GM19239 (cell line): ENCODE measurements around the gene SCN4B.
"Not testable (repeated sequence)": the region's sequence is repeated elsewhere in the genome, so short reads cannot be mapped to it uniquely, and the experiment has no call there.

Experiments used
- DNase-seq: peaks from one replicate; pipeline ENCODE4 v3.0.0; 2011; ENCODE audit warnings: low spot score; ENCODE audit not compliant: insufficient read length
- FAIRE-seq: peaks from 2 replicates; lab custom pipeline; 2011; peaks lifted over from hg19 to GRCh38; lab: Jason Lieb, UNC

The SCN4B gene, protein sequence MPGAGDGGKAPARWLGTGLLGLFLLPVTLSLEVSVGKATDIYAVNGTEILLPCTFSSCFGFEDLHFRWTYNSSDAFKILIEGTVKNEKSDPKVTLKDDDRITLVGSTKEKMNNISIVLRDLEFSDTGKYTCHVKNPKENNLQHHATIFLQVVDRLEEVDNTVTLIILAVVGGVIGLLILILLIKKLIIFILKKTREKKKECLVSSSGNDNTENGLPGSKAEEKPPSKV

DNA sequence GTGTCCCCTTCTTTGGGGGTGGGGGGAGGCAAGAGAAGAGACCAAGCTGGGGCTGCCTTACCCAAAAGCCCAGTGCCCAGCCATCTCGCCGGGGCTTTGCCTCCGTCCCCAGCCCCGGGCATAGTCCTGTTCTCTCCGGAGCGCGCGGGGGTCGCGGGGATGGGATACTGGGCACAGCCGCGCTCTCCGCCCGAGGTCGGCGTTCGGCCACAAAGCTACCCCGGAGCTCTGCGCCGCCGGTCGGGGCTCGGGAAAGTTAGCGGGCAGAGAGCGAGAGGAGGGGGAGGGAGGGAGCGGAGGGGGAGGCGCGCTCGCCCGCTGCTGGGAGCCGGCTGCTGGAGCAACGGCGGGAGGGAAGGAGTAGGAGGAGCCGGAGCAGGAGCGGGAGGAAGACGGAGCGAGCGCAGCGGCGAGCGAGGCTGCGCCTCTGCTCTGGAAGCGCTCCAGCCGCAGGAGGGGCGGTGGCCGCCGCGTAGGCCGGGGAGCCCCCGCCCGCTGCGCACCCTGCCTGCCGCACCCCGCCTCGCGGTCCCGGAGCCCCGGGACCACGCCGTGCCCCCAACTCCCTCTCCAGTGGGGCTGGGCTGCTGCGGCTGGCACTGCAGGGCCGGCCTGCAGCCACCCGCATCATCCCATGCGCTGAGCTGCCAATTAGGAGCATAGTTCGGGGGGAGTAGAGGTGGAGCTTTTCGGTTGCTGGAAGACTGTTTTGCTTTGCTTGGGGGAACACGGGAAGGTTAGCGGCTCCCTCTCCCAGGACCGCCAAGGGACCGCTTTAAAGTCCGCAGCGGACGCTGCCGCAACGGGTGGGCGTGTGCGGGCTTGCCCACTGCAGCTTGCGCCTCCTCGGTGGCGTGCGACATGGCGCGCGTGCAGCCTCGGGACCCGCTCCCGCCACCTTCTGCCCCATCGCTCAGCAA lies at the start of gene SCN4B:
SCN4B (minus strand) TSS at position 272 of the 920 bp plus-strand sequence; CDS start at position 122, 150 bp downstream.
- FAIRE-seq = no peak
- no peak for DNase-seq

DNA sequence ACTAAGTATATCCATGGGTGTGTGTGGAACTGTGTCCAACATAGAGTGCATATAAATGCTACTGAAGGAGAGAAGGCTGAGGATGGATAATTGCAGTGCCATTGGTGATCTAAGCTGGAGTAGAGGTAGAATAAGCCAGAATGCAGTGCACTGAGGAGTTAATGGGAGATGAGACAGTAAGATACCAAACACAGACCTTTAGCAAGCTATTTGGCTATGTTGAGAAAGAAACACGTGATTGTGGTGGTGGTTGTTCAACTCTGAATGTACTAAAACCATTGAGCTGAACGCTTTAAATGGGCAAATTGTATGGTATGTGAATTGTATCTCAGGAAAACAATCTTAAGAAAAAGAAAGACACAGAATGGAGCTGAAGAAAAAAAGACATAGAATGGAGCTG lies 49.3 kb upstream of the SCN4B start:
- DNase-seq (no peak), FAIRE-seq (no peak)

DNA sequence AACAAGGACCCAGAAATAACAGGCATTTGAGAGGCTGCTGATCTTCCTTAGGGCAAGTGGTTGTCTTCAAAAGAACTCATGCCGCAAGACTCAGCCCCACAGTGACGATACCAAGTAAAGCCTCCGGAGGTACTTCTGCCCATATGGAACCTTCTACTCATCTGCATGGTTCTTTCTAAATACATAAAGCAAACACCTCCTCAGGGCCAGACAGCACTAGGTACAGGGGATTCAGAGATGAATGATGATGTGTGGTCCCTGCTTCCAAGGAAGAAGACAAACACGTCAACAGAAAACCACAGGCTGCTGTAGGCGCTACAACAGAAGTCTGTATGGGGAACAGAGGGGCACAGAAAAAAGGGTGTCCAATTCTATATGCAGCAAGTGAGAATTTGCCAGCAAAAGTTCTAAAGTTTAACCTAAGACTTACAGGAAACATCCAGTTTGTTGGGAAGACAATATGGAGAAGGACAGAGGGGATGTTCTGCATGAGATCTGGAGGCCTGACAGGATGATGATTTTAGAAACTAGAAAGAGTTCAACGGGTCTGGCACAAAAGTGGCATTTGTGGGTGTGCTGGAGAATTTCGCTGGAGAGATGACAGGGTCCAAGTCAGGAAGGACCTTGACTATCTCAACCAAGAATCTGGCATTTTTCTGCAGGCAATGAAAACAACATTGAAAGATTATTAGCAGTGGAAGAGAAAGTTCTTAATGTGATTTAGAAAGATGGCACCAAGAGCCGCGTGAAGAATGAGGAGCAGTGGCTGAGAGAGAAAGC lies 48.5 kb upstream of the SCN4B start:
- FAIRE-seq = peak; percentile 52
- DNase-seq = no peak

DNA sequence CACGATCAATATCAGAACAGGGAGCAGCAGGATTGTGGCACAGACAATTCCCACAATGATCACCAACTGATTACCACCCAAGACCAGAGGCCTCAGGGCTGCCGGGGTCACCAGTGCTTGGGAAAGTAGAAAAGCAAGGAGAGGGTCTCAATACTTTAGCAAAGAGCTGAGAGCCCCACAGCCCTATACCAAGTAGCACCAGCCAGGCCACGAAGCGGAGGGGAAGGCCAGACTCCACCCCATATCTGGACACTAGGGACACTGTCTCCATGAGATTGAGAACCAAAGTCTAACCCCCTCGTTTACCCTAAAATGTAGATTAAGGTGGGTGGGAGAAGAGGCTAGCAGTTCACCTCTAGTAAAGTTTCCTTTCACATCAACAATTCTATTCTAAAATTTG lies 47.9 kb upstream of the SCN4B start:
- FAIRE-seq (no peak), DNase-seq (no peak)

DNA sequence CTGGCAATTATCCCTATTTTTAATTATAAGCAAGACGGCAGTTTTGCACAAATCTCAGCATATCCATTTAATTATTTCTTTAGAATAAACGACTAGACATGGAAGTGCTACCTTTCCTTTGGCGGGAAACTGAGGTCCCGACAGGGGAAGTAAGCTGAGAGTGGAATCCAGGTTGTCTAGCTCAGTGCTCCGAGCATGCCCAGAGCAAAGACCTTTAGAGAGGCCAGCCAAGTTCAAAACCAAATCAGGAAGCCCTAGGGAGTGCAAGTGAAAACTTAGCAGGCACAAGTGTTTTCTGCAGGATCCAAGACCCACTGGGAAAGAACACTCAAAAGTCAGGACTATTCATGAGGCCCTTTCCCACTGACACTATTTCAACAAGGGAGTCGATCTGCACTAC lies 46.5 kb upstream of the SCN4B start:
- no peak for DNase-seq
- FAIRE-seq = no peak

DNA sequence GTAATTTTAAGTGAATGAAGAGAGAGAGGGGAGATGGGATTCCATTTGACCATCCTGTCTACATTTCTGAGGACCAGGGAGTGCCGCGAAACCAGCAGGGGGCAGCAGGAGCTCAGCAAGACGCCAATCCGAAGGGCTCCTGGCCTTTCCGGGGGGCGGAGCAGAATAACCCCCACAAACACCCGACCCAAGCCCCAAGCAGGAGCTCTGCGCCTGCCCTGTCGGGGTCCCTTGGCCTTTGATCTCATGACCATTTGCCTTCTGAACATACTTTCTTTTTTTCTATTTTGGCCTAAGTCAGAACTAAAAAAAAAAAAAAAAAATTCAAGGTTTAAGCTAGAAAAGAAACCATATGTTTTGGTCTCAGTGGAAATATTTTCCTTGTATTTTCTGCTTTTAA lies 45.7 kb upstream of the SCN4B start:
- peak; percentile 46 for DNase-seq
- FAIRE-seq = peak; percentile 92

DNA sequence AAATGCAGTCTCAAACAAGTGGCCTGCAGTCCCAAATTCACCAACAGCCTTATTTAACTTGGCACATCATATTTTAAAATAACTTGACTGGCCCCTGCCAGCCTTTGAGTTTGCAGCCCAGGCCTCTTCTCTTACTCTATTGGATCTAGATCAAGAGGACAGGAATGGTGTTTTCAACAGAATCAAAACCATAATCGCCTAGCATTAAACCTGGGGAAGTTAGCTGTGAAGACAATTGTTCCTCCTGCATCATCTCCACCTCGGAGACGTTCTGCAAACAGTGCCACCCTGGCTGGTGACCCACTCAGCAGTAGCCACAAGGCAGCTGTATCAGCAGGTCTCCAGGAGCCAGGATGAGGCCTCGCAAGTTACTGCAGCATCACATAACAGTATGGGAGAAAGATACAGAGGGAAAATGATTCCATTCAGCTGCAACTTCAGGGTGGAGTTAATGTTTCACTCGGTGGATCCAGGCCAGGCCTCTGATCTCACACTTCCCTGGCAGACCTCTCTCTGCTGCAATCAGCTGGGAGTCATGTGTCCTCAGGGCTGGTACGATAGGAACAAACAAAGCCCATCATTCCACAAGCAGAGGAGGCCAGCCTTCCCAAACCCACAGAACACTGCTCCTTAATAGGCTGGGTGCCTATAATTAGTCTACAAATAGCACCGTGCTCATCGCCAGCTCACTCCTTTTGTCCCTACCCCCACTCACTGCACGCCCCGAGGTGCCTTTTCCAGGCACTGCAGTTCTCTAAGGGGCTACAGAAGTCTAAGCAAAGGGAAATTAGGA lies 42.4 kb upstream of the SCN4B start:
- FAIRE-seq (no peak), DNase-seq (no peak)

DNA sequence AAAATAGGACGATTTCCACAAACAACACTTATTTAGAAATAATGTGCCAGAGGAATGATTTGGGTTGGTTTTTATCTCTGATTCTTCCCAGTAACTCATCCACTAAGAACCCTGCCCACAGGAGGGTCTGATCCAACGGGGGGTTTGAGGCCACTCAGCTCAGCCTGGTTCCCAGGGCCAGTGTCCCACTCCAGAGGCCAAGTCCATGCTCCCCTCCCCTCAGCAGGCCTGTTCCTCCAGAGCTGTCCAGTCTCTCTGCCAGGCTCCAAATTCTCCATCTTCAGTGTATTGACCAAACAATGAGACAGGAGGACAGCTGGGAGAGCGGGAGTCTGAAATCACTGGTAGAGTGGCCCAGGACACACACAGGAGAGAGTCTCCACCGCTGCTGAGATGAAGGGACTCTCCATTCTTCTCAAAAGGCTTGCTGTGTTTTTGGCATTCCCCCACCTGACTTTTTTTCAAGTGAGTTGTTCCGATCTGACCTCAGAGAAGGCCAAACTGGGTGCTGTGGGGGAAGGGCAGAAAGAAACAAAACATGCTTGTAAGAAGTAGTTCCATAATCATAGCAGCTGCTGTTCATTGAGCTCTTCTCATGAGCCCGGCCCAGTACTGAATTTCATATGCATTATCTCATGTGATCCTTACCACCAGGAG lies 41.4 kb upstream of the SCN4B start:
- DNase-seq (no peak), FAIRE-seq (no peak)

DNA sequence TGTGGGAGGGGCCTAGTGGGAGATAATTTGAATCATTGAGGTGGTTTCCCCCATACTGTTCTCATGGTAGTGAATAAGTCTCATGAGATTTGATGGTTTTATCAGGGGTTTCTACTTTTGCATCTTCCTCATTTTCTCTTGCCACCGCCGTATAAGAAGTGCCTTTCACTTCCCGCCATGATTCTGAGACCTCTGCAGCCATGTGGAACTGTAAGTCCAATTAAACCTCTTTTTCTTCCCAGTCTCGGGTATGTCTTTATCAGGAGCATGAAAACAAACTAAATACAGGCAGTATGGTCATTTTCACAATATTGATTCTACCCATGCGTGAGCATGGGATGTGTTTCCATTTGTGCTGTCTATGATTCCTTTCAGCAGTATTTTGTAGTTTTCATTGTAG lies 40.2 kb upstream of the SCN4B start:
- not testable (repeated sequence) for FAIRE-seq

DNA sequence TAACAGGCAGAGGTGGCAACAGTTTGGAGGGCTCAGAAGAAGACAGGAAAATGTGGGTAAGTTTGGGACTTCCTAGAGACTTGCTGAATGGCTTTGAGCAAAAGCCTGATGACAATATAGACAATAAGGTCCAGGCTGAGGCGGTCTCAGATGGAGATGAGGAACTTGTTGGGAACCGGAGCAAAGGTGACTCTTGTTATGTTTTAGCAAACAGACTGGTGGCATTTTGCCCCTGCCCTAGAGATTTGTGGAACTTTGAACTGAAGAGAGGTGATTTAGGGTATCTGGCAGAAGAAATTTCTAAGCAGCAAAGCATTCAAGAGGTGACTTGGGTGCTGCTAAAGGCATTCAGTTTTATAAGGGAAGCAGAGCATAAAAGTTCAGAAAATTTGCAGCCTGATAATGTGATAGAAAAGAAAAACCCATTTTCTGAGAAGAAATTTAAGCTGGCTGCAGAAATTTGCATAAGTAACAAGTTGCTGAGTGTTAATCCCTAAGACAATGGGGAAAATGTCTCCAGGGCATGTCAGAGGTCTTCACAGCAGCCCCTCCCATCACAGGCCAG lies 38.4 kb upstream of the SCN4B start:
- not testable (repeated sequence) for DNase-seq, FAIRE-seq

More for the DNA sequence above, 40.2 kb upstream of the SCN4B start:
- DNase-seq = not testable (repeated sequence)

DNA sequence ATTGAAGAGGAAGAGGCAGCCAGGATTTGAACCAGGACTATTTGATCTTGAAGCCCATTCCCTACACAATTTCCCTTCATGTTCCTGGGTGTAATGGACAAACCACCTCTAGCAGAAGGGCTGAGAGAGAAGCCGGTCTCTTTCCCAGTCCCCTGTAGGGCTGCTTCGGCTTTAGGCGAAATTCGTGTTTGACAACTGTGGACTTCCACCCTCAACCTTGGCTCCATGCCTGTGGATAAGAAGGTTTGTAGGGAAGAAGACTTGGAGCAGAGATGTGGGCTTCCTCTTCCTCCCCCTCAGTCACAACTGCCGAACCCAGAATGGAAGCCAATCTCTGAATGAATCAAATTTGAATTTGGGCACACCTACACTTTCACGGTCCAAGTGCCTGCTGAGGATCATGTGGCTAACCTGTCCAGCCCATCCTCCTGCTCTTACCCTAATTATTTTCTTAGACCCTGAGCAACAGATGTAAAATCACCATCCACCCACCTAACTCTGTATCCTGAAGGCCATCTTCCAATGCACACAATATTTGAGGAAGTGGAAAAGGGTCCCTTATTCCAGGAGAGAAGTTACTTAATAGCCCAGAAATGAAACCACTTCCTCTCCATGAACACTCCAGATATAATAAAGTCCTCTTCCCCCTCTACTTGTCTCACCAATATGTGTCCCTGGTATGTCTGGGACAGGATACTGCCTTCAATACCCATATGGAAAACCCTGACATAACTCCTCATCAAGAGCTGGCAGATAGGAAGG lies 33.9 kb upstream of the SCN4B start:
- no peak for FAIRE-seq

DNA sequence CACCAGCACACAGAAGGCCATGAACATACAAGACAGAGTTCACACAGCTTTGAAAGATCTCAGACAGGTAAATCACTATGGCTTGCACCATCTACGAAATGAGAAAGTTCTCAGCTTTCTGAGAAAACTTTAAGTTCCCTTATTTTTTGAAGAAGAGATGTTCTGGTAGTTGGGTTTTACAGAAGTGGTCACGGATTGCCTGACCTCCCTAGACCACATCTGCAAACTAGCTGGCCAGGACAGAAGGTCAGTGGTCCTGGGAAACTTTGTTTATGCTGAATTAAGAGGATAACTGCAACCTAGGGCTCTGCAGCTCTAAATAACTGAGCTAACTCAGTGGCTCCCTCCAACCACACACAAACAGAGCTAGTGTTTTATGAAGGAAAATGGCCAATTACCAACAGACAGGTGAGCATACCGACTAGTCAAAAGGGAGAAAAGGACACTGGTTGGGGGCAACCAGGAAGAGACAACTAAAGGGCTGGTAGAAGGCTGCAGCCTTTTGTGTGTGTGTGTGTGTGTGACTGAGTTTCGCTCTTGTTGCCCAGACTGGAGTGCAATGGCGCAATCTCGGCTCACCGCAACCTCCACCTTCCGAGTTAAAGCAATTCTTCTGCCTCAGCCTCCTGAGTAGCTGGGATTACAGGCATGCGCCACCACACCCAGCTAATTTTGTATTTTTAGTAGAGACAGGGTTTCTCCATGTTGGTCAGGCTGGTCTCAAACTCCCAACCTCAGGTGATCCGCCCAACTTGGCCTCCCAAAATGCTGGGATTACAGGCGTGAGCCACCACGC lies 32.4 kb upstream of the SCN4B start:
- FAIRE-seq (no peak), DNase-seq (no peak)

More for the DNA sequence above, 33.9 kb upstream of the SCN4B start:
- no peak for DNase-seq

DNA sequence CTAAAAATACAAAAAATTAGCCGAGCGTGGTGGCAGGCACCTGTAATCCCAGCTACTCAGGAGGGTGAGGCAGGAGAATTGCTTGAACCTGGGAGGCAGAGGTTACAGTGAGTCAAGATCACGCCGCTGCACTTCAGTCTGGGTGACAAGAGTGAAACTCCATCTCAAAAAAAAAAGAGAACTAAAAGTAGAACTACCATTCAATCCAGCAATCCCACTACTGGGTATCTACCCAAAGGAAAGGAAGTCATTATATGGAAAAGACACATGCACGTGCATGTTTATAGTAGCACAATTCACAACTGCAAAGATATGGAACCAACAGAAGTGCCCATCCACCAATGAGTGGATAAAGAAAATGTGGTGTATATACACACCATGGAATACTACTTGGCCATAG lies 31.1 kb upstream of the SCN4B start:
- FAIRE-seq, DNase-seq: not testable (repeated sequence)

DNA sequence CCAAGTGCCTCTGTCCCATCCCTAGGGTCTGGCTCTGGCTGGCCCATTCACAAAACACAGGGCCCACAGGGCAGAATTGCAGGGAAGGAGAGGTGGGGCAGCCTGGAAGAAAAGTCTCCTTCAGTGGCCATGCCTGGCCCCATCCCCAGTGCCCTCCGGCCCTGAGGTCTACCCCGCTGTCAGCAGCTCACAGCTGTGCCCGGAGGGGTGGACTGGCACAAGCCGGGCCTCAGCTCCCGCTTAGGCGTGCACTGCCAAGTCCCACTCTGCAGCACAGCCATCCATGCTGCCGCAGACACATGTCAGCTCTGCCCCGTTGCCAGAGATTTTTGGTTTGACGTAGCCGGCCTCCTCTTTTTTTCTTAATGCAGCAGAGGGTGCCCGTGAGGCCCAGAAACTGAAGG lies 27.7 kb upstream of the SCN4B start:
- no peak for DNase-seq
- no peak for FAIRE-seq

DNA sequence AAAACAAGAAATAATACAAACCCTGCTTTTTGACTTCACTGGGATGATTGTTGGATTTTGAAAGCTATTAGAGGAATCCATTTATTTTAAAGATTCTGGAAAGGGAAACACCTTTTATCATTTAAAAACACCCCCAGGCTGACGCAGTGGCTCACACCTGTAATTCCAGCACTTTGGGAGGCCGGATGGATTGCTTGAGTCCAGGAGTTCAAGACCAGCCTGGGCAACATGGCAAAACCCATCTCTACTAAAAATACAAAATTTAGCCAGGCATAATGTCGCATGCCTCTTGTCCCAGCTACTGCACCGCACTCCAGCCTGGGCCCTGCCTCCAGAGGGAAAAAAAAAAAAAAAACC lies 24.1 kb upstream of the SCN4B start:
- DNase-seq = no peak
- no peak for FAIRE-seq

DNA sequence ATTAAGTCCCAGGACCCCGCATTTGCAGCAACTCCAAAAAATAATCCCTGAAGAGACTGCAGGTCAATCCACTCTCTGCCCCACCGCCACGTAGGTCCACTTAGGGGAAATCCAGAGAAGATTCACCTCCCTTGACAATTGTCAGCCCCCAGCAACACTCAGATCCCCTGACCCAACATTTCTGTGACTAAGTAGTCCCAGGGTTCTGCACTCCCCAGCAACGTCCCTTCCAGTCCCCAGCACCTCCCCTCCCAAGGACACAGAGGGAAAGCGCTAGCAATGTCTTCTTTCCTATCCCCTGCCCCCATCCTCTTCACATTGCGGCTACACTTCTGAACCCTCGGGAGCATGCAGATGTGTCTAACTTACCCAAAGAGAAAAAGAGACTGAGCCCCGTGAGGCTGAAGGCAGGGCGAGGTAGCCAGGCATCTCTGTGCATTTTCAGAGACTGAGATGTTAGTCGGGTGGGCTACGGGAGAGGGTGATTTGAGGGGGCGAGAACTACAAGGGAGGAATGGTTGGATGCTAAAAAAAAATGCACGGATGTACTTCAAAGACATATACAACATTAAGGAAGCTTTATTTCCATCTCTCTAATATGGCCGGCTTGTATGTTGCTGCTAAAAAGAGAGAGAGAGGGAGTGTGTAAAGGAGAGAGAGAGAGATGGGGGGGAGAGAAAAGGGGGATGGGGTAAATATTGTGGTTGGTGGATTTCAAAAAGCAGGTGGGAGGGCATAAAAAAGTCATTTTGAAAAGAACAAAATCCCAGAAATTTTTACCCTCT lies 23.6 kb upstream of the SCN4B start, which contains the start of gene SCN2B:
SCN2B (minus strand) TSS at position 647 of the 785 bp plus-strand sequence; CDS start at position 439, 208 bp downstream.
- DNase-seq = no peak

More for the DNA sequence above, 23.6 kb upstream of the SCN4B start, which contains the start of gene SCN2B:
- FAIRE-seq = no peak
